Activated gamma-delta T cell (primary cell): ENCODE data around the gene TRAPPC10.

Experiments used
- DNase-seq: peaks from one replicate; lab custom pipeline; 2025; lab: John Stamatoyannopoulos, UW

The TRAPPC10 gene

DNA sequence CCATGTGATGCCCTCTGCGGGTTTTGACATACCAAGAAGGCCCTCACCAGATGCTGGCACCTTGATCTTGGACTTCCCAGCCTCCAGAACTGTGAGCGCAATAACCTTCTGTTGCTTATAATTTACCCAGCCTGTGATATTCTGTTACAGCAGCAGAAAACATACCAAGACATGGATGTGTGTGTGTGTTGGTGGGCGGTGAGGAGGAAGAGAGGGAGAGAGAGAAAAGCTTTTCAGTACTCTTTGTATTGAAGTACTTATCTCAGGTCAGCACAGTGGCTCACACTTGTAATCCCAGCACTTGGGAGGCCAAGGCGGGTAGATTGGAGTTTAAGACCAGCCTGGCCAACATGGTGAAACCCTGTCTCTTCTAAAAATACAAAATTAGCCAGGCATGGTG lies 23.1 kb downstream of the TRAPPC10 start:
- no peak for DNase-seq

DNA sequence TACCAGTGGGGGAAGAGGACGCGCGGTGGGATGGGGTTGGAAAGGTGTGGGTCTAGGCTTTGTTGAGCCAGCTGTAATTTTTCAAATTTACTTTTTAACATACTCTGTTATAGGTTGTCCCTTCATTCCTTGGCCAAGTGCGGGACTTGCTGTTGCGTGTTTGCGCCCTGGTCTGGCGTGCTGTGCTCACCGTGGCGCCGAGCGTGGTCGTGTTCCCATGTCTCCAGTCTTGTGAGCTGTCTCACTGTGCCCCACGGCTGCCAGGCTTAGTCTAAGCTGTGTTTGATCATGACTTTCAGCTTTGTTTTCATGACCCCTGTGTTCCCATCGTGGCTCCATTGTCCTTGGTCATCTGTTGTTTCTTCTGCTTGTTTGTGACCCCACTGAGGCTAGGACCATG lies 26.0 kb downstream of the TRAPPC10 start:
- no peak for DNase-seq

DNA sequence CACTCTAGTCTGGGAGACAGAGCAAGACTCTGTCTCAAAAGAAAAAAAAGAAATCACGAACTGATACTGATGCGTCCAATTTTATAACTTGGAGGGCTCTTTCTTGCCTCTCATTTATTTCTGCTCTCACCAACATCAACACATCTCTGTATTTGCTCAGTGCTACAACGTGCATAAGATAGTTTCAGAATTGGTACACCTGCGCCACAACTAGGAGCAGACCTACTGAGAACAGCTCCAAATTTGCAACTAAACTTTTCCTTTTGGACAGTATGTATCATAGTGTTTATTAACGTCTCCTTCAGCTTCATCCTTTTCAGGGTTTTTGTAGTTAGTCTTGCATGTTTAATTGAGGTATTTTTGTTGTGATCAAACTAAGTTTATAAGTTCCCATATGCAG lies 27.7 kb downstream of the TRAPPC10 start:
- no peak for DNase-seq

DNA sequence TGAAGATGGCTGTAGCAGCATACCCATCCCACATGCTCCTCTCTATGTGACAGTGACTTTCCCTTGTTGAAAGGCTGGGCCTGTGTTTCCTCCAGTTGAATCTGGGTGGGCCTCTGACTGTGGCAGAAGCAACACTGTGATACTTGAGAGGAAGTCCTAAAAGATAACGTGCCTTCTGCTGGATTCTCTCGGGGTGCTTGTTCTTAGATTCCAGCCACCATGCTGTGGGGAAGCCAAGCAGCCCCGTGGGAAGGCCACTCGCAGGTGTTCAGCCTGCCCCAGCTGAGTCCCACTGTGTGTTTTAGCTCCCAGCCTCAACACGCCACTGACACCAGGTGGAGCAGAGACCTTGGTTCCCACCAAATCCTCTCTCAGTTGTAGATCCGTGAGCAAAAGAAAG lies 31.5 kb downstream of the TRAPPC10 start:
- DNase-seq: no peak

DNA sequence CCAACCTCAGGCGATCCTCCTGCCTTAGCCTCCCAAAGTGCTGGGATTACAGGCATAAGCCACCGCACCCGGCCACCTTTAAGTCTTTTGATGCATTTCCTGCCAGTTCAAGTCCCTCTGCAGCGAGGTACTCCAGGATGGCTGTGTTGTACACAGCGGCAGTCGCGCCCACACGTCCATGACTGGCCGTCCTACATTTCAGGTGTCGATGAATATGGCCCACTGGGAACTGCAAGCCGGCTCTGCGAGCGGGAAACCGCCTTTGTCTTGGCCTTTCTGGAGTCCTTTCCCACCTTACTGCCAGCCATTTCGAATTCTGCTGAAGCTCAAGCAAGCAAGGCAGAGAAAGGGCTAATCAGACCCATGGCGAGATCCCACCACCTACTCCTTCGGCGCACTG lies 34.6 kb downstream of the TRAPPC10 start:
- DNase-seq: no peak

DNA sequence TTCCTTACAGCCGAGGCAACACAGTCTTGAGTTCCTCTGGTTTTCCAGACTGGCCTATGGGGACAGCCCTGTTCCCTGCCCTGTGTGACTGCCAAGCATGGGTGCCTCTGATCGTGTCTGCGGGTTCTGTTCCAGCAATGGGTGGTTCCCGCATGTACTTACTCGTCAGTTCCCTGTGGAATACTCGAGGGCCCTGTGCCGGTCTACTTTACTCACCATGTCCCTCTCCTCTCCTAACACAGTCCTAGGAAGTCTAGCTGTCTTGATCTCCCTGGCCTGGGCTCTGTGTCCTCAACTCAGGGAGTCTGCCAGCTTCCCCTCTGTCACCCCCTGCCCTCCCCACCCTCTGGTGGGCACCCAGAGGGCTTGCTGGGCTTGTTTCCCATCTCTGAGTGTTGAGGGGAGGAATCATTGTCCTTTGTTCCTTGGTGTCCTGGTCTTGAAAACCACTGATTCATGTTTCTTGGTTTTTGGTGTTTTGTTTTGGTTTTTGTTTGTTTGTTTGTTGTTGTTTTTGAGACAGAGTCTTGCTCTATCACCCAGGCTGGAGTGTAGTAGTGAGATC lies 36.0 kb downstream of the TRAPPC10 start:
- no peak for DNase-seq

DNA sequence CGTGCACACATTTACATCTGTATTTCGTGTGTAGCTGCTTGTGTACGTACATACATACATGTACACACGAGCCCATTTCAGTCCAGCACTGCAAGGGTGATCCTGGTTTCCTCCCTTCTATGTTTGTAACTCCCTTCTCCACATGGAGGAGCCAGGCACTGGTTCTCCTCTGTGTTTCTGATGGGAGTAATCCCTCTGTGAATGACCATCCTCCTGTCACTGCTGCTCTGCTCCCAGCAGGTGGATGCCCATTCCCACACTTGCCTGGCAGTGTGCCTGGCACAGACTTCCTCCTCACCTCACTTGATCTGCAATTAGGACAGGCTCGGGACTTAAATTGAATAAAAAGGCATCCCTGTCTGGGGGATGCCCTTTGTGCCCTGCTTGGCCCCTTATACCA lies 37.1 kb downstream of the TRAPPC10 start:
- DNase-seq: no peak

DNA sequence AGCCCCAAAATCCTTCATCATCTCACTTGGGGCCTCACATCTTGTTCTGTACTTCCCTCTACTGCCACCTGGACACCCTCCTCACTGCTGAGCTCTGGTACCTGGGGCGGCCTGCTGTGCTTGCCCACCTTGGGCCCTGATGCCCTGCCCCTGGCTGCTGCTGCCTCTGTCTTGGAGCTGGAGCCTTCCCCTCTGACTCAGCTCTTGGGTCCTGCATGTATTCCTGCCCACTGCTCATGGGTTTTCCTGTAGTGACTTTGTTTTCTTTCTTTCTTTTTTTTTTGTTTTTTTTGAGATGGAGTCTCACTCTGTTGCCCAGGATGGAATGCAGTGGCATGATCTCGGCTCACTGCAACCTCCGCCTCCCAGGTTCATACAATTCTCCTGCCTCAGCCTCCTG lies 37.5 kb downstream of the TRAPPC10 start:
- DNase-seq: no peak

DNA sequence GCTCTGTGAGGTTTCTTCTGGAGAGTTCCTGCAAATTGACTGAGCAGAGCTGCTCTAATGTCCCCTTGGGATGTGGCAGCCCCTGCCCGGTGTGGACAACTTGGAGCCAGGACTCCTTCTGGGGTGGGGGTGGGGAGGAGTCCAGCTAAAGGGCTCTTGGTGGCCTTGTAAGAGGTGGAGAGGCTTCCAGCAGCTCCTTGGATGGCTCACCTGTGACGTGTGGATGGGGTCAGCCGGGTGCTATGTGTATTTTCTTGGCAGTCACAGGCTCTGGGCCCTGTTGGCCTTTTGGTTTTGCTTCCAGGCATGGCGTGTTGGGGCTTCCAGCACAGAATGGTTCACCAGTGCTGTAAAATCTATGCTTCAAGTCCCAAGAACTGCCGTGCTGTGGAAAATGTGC lies 38.2 kb downstream of the TRAPPC10 start:
- DNase-seq: no peak

DNA sequence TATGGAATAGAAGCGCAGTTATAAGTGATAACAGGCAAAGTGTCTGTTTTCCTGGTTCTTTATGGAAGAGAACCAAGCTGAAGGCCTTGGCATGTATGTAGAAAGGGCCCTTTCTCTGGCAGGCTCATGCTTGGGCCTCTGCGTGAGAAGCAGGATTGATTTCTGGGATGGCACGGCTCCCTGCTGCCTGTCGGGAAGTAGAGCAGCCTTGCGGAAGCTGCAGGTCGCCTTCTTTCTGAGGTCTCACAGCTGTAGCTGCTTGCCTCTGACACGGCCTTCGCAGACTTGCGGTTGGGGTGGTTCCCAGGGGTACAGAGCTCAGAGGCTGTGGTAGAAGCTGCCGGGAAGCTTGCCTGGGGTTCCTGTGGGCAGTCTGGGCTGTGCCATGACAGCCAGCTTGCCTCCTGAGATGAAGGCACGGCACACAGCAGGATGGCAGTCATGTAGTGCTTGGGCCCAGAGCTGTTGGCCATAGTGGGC lies 39.4 kb downstream of the TRAPPC10 start:
- no peak for DNase-seq

DNA sequence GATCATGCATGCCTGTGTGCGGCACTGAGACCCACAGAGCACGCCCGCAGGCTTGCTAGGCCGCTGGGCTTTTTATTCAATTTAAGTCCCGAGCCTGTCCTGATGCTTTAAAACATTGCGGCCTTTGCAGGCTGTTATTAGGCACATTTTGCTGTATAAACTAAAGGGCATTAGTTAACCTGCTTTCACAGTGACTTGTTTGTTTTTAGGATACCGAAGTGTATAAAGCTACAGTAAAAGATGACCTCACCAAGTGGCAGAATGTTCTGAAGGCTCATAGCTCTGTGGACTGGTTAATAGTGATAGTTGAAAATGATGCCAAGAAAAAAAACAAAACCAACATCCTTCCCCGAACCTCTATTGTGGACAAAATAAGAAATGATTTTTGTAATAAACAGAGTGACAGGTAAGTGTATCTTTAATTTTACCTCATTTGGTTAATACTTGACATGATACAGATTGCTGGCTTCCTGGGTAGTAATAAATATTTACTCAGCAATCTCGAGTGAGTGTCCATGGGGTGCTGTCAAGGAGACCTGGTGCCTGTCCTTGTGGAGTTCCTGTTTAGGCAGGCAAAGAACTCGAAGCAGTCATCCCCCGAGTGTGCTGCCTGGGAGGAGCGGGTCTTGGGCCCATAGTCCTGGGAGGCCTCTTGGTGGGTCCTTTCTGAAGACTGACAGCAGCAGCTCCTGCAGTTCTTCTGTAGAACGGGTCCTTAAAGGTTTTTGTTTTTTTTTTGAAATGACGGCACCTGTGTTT lies 40.1 kb downstream of the TRAPPC10 start:
- no peak for DNase-seq

DNA sequence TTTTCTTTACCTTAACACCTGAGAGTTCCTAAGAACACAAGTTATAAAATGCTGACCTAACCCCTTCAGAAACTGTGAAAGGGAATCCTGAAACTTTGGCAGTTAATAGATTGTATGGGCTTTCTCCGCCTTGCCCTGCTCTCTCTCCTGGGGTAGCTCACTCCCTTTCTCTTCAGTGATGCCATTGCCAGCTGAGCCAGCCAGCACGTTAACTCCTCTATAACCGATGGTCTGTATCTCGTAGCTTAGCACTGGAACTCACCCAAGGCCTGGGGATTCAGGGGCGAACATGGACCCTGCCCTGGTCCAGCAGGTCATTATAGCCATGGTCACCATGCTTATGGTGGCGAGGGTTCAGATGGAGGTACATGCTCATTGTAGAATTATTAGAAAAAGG lies 40.7 kb downstream of the TRAPPC10 start:
- DNase-seq: no peak

DNA sequence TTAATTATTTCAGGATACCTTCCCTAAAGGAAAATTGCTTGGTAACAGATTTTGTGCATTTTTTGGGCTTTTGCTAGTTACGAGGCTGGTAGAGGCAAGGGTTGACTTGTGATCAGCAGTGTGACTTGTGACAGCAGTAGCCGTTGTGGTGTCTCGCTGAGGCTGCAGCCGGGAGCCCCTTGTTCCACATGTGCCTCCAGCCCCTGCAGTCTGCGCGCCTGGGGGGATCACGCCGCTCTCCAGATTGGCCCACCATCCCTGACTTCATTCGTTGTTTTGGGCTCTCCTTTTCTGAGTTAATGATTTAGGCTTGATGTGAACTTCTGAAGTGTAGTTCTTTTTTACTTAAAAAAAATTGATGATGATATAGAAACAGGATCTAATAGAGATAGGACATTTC lies 41.5 kb downstream of the TRAPPC10 start:
- DNase-seq: no peak

DNA sequence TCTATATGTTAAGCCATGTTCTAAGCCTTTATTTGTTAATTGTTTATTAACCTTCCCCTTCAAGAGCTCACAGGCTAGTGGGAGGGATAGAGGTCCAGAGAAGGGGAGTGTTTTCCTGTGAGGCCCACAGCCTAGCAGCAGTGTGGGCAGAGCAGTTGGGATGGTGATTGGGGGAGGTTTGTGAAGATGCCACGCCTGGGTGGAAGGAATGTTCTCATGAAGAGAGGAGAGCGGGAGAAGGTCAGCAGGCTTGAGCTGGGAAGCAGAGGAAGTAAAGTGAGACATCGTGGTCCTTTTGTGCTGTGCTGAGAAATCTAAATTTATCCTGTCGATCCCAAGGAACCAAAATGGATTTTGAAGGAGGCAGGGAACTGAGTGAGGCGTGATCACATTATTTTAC lies 42.6 kb downstream of the TRAPPC10 start:
- DNase-seq: no peak

DNA sequence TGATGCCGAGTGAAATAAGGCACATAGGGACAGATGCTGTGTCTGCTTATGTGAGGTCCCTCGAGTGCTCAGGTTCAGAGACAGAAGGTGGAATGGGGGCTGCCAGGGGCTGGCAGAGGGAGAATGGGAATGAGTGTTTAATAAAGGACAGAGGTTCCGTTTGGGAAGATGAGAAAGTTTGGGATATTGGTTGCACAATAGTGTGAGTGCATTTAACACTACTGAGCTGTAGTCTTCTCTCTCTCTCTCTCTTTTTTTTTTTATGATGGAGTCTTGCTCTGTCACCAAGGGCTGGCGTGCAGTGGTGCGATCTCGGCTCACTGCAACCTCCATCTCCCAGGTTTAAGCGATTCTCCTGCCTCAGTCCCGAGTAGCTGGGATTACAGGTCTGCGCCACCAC lies 44.9 kb downstream of the TRAPPC10 start:
- no peak for DNase-seq

DNA sequence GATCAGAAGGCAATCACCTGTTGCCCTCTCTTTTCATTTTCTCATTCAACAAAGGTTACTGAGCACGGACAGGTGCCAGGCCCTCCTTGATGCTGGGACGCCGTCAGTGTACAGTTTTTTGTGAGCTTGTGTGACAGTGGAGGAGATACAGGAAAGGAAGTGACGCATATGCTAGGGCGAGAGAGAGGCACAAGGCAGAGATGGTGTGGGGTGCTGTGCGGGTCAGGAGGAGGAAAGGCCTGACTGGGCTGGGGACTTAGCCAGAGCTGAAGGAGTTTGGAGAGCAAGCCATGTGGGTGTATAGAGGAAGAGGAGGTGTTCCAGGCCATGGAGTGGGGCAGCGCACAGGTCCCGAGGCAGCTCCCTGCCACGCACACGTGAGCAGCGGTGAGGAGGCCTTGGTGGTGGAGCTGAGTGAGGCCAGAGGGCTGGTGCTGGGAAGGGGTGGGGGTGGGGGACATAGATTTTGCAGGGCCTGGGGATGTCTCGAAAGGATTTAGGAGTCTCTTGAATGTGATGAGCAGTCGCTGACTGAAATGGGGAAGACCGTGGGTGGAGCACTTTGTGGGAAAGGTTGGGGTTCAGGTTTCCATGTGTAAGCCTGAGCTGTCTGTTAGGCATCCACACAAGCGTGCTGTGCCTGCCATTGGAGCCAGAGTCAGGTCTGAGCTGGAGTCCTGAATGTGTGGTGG lies 46.0 kb downstream of the TRAPPC10 start:
- DNase-seq: no peak

DNA sequence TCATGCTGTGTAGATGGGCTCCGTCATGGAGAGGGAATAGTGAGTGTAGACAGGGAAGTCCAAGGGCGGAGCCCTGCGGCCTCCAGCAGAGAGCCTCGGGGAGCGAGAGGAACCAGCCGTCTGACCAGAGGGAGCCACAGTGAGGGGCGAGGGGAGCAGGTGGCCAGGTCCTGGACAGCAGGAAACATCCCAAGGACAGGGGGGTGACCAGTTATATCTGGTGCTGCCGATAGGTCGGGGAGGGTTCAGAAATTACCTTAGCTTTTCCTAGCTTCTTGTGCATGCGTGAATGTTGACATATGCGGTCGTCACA lies 46.5 kb downstream of the TRAPPC10 start:
- no peak for DNase-seq

DNA sequence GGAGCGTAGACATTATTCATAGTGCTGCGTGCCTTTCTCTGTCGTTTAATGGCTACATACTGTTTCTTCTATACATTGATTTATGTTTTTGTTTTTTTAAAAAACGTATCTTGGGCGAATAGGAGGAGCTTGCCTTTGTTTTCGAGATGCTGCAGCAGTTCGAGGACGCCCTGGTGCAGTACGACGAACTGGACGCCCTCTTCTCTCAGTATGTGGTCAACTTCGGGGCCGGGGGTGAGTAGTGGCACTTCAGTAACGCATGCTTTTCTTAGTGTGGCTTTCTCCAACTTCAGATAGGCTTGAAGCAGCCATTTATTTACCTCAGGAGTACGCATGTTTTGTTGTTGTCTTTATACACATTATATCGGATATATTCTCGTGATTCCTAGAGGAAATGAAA lies 46.9 kb downstream of the TRAPPC10 start:
- no peak for DNase-seq

DNA sequence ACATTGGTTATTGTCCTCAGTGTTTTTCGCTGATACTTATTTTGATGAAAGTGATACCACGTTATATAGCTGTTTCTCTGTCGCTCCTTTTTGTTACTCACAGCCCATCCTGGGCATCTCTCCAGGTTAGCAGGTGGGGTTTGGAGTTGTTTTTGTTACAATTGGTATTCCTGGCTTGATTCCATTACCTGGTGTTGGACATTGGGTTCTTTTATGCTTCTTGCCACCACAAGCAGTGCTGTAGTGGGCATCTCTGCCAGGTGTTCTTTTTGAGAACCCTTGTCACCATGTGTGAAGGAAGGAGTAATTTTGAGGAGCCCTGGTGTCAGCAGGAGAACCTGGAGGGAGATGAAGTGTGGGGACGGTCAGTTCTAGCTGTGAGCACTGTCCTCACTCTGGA lies 47.6 kb downstream of the TRAPPC10 start:
- no peak for DNase-seq

DNA sequence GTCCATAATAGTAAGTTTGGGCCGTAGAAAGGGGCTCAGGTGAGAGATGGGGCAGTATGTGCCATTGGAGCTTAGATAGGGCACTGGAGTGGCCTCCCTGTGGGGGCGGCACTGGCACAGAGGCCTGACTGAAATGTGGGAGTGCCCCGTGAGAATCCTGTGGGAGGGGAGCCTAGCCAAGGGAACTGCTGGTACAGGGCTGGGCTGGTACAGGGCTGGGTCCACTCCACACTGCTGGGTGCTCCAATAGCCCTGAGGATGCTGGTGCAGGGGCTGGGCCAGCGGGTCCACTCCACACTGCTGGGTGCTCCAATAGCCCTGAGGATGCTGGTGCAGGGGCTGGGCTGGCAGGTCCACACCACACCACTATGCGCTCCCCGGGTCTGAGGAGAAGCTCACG lies 50.3 kb downstream of the TRAPPC10 start:
- no peak for DNase-seq

DNA sequence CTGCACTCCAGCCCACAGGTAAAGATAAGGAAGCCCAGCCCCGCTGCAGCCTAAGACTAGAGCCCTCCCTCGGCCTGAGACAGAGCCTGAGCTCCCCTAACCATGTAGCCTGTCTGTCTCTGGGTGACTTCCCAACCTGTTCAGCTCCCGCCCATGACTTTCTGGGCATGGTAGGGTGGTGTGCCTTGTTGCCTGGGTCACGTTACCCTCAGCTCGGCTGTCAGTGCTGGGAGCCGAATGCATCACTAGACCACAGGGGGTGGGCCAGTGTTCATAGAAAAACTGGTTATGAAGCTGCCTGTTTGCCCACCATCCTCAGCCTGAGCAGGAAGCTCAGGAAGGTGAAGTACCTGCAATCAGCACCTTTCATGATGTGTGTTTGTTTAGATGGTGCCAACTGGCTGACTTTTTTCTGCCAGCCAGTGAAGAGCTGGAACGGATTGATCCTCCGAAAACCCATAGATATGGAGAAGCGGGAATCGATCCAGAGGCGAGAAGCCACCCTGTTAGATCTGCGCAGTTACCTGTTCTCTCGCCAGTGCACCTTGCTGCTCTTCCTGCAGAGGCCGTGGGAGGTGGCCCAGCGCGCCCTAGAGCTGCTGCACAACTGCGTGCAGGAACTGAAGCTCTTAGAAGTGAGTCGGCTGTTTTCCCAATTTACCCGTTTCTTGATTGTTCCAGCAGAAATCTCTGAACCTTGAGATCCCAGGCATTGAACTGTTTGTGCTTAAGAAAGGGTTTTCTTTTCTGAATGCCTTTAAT lies 51.2 kb downstream of the TRAPPC10 start:
- no peak for DNase-seq

DNA sequence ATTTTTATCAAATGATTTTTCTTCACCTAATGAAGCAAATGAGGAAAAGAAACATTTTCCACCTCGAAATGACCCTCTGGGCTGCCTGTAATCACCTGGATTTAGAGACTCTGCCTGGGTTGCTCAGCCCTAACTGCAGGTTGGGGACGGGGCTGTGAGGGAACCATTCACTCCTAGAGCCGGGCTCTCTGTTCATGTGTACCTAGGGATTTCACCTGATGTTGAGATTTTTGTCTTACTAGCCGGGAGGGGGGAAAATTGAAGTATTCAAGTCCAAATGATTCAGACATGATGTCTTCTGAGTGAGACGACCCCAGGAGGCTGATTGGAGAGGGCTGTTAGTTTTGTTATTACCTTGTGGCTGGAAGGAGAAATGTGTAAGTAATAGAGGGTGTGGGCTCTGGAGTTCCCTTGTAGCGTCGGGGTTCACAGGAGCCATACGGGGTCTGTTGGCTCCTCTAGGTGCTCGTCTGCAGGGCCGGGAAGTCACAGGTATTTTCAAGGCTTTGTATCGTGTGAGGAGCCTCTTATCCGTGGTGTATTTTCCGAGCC lies 52.8 kb downstream of the TRAPPC10 start:
- no peak for DNase-seq
